ENCODE data around the gene OR5H14. TPM values are rescaled to one million over a fixed set of nuclear protein-coding genes. Genes with fewer than 3 reads are reported as not detected.
"Not testable (repeated sequence)": the region's sequence is repeated elsewhere in the genome, so short reads cannot be mapped to it uniquely, and the experiment has no call there.

OR5H14 gene
- total and polyA plus RNA-seq, 2 of the 8 experiments (the other 6 are each of a cell fraction or from before 2014, with no cell fraction given), result not detected

DNA sequence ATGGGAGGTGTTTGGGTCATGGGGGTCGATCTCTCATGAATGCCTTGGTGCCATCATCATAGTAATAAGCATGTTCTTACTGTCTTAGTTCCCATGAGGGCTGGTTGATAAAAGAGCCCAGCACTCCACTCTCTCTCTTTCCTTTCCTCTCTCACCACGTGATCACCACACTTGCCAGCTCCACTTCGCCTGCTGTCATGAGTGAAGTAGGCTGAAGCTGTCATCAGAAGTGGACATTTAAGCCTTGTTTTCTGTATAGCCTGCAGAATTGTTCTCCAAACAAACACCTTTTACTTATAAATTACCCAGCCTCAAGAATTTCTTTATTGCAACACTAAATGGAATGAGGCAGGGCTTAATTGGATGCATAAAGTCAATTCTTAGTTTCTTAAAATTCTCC is 10.6 kb upstream of the OR5H14 start (continued):
- TF ChIP-seq RBBP5 (IDR thresholded peaks at IDR 0.05; ENCODE audit: borderline replicate concordance, low read depth, low read length), result no peak

- H2BK15ac ChIP-seq (ENCODE audit: low read length); H3K14ac ChIP-seq (ENCODE audit: insufficient read length); H2BK120ac ChIP-seq (replicated peaks; ENCODE audit: low read depth, low read length); H3K9ac ChIP-seq (replicated peaks in 1 of 4; ENCODE audit: extremely low read depth in 1 of 4, low read depth in 3 of 4, low read length in 3 of 4); H2BK5ac ChIP-seq (ENCODE audit: low read depth, low read length); H3K27ac ChIP-seq (ENCODE audit: low read depth, low read length); CTCF ChIA-PET (ENCODE audit: partially characterized antibody); H2BK20ac ChIP-seq (ENCODE audit: low read length); H3K56ac ChIP-seq (replicated peaks; ENCODE audit: insufficient read length, low read depth, low read length); H2AFZ ChIP-seq (ENCODE audit: low read length); FAIRE-seq; H2BK12ac ChIP-seq (ENCODE audit: low read depth, low read length); H3K36me3 ChIP-seq (ENCODE audit: control insufficient read depth in 2 of 4, insufficient read depth in 4 of 4, low read length in 3 of 4); H4K91ac ChIP-seq (replicated peaks; ENCODE audit: insufficient read length, low read length); H4K8ac ChIP-seq (ENCODE audit: extremely low read depth, insufficient read depth, low read length); H3K79me1 ChIP-seq (ENCODE audit: low read depth, low read length); H3K4me3 ChIP-seq (ENCODE audit: extremely low read depth in 1 of 4, insufficient read depth in 2 of 4, low read depth in 3 of 4, low read length in 4 of 4); H3K27me3 ChIP-seq (replicated peaks in 1 of 4; ENCODE audit: control insufficient read depth in 3 of 4, extremely low read depth in 1 of 4, insufficient read depth in 3 of 4, low read length in 3 of 4); H3K4me1 ChIP-seq (replicated peaks in 1 of 4; ENCODE audit: control insufficient read depth in 3 of 4, insufficient read depth in 4 of 4, low read length in 3 of 4); POLR2A ChIA-PET (ENCODE audit: partially characterized antibody); H3K23ac ChIP-seq (ENCODE audit: insufficient read length); H3K79me2 ChIP-seq (ENCODE audit: control insufficient read depth in 1 of 2, insufficient read depth in 2 of 2, low read length in 2 of 2); H2AK5ac ChIP-seq (ENCODE audit: low read depth, low read length); H3K9me3 ChIP-seq (ENCODE audit: insufficient read depth in 2 of 2, low read depth in 1 of 2, low read length in 1 of 2); DNase-seq (ENCODE audit: low read depth in 1 of 2, low spot score in 2 of 2); H3K4ac ChIP-seq (replicated peaks; ENCODE audit: insufficient read length, low read depth, low read length); H3K18ac ChIP-seq (ENCODE audit: extremely low read depth, low read length); H4K5ac ChIP-seq (ENCODE audit: insufficient read length, low read depth, low read length); H3K4me2 ChIP-seq (ENCODE audit: insufficient read depth in 1 of 2, low read depth in 2 of 2, low read length in 2 of 2); H4K20me1 ChIP-seq (replicated peaks in 1 of 2; ENCODE audit: control insufficient read depth in 1 of 2, insufficient read depth in 2 of 2, low read length in 2 of 2); H3K23me2 ChIP-seq (ENCODE audit: low read depth, low read length): not testable (repeated sequence)
- 92% methylated on average over 23 of the region's 23 CpGs; no CpG with 5 or more reads in 1 of the 2 experiments for WGBS, 2 experiments (ENCODE audit: extremely low coverage in 1 of 2, insufficient coverage in 1 of 2, insufficient read length in 1 of 2, insufficient replicate concordance in 2 of 2, low coverage in 1 of 2, low lambda C conversion rate in 2 of 2, missing lambda C conversion rate in 1 of 2)
These were observed 9.3 kb upstream of the OR5H14 start for GRCh38 chr3:98137826-98138557.
